T1000 (cell line): ENCODE data around the gene CPT1A.

Source experiments
- DNase-seq: peaks from one replicate; lab custom pipeline; 2025; ENCODE audit warnings: mixed read lengths; lab: John Stamatoyannopoulos, UW

Gene CPT1A

GRCh38 chr11:68756171-68756766 is 85.4 kb downstream of the CPT1A start:
- DNase-seq, result no peak

- no peak for DNase-seq
Observed at GRCh38 chr11:68753300-68753699, 88.4 kb downstream of the CPT1A start.

- peak; percentile 78 for DNase-seq
Observed at GRCh38 chr11:68751331-68751856, 90.3 kb downstream of the CPT1A start, which contains the start of gene TESMIN. TESMIN (minus strand) TSS chr11:68751520; CDS start chr11:68750660, 860 bp downstream.

GRCh38 chr11:68751004-68751325 is 90.8 kb downstream of the CPT1A start:
- DNase-seq, result no peak

- DNase-seq, result no peak
Observed at GRCh38 chr11:68750195-68751003, 91.3 kb downstream of the CPT1A start.

- no peak for DNase-seq
Observed at GRCh38 chr11:68749229-68750123, 92.2 kb downstream of the CPT1A start.

- DNase-seq, result no peak
Observed at GRCh38 chr11:68748061-68748460, 93.7 kb downstream of the CPT1A start.

GRCh38 chr11:68743539-68743938 is 98.2 kb downstream of the CPT1A start:
- DNase-seq, result no peak

GRCh38 chr11:68741463-68741862 is 100.3 kb downstream of the CPT1A start:
- no peak for DNase-seq

- no peak for DNase-seq
Observed at GRCh38 chr11:68735646-68736045, 106.1 kb downstream of the CPT1A start.

- DNase-seq, result no peak
Observed at GRCh38 chr11:68735125-68735524, 106.6 kb downstream of the CPT1A start.

- no peak for DNase-seq
Observed at GRCh38 chr11:68734111-68734510, 107.6 kb downstream of the CPT1A start.

GRCh38 chr11:68727783-68728182 is 113.9 kb downstream of the CPT1A start:
- no peak for DNase-seq

- no peak for DNase-seq
Observed at GRCh38 chr11:68724293-68724692, 117.4 kb downstream of the CPT1A start.

GRCh38 chr11:68722143-68722542 is 119.6 kb downstream of the CPT1A start:
- no peak for DNase-seq

- DNase-seq, result no peak
Observed at GRCh38 chr11:68721075-68721474, 120.6 kb downstream of the CPT1A start.

GRCh38 chr11:68715456-68716122 is 126.1 kb downstream of the CPT1A start:
- DNase-seq, result no peak

GRCh38 chr11:68714060-68714856 is 127.5 kb downstream of the CPT1A start:
- DNase-seq, result no peak

GRCh38 chr11:68711114-68711513 is 130.6 kb downstream of the CPT1A start:
- no peak for DNase-seq

- no peak for DNase-seq
Observed at GRCh38 chr11:68710409-68710808, 131.3 kb downstream of the CPT1A start.

GRCh38 chr11:68709062-68709461 is 132.7 kb downstream of the CPT1A start:
- DNase-seq, result no peak
